HG03469 (cell line): ENCODE data around the gene RYR1.
"Not testable (repeated sequence)": the region's sequence is repeated elsewhere in the genome, so short reads cannot be mapped to it uniquely, and the experiment has no call there.

Experiments
- ATAC-seq: cut with Tn5 transposase; IDR thresholded peaks from one replicate; pipeline ENCODE4 v1.9.1; 2021; ENCODE audit warnings: mild to moderate bottlenecking, moderate library complexity, moderate number of reproducible peaks; ENCODE audit not compliant: unreplicated experiment

Gene RYR1

GRCh38 chr19:38425810-38426466, 7.6 kb upstream of the RYR1 start, which contains the start of gene RASGRP4:
RASGRP4 (minus strand) TSS chr19:38426219; CDS start chr19:38426091, 128 bp downstream.
- no peak for ATAC-seq

GRCh38 chr19:38427035-38427677, 6.3 kb upstream of the RYR1 start:
- not testable (repeated sequence) for ATAC-seq

GRCh38 chr19:38429055-38429810, 4.3 kb upstream of the RYR1 start:
- no peak for ATAC-seq

- no peak for ATAC-seq
Measured at GRCh38 chr19:38429811-38430156, 3.7 kb upstream of the RYR1 start.

- ATAC-seq, result no peak
Measured at GRCh38 chr19:38430931-38431330, 2.6 kb upstream of the RYR1 start.

GRCh38 chr19:38434549-38435051, 1.1 kb downstream of the RYR1 start:
- ATAC-seq, result no peak

GRCh38 chr19:38437295-38437694, 3.8 kb downstream of the RYR1 start:
- no peak for ATAC-seq

- ATAC-seq, result no peak
Measured at GRCh38 chr19:38437917-38438316, 4.4 kb downstream of the RYR1 start.

- ATAC-seq, result no peak
Measured at GRCh38 chr19:38440592-38440991, 7.1 kb downstream of the RYR1 start.

GRCh38 chr19:38441657-38442348, 8.3 kb downstream of the RYR1 start:
- no peak for ATAC-seq

- no peak for ATAC-seq
Measured at GRCh38 chr19:38442736-38443135, 9.2 kb downstream of the RYR1 start.

GRCh38 chr19:38443458-38443999, 10.0 kb downstream of the RYR1 start:
- ATAC-seq, result no peak

GRCh38 chr19:38444026-38444425, 10.5 kb downstream of the RYR1 start:
- no peak for ATAC-seq

- no peak for ATAC-seq
Measured at GRCh38 chr19:38445362-38445761, 11.9 kb downstream of the RYR1 start.

GRCh38 chr19:38448225-38448624, 14.7 kb downstream of the RYR1 start:
- ATAC-seq, result no peak

GRCh38 chr19:38449518-38449917, 16.0 kb downstream of the RYR1 start:
- ATAC-seq, result no peak

GRCh38 chr19:38451036-38451435, 17.5 kb downstream of the RYR1 start:
- no peak for ATAC-seq

- ATAC-seq, result no peak
Measured at GRCh38 chr19:38451629-38452028, 18.1 kb downstream of the RYR1 start.

- no peak for ATAC-seq
Measured at GRCh38 chr19:38452430-38453366, 19.2 kb downstream of the RYR1 start.

- no peak for ATAC-seq
Measured at GRCh38 chr19:38453596-38453995, 20.1 kb downstream of the RYR1 start.
